Measurements from ENCODE around the gene GRAMD2B.
"Not testable (repeated sequence)": the region's sequence is repeated elsewhere in the genome, so short reads cannot be mapped to it uniquely, and the experiment has no call there.

The GRAMD2B gene

DNA sequence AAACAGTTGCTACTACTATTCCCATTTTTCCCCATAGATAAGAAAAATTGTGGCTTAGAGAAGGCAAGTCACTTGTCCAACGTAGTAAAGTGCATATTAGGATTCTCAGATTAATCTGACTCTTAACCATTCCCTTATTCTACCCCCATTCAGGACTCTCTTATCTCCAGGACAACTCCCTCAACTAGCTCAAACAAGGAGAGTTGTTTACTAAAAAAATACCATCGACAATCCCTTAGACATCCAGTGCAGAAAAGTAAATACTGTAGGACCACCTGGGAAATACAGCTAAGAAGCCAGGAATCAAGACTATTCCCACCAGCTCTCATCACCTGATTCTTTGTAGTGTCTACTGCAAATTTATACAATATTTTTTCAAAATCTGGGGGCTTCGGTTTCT is 9.4 kb upstream of the GRAMD2B start:
- no peak for DNase-seq (ENCODE audit: low read depth)

DNA sequence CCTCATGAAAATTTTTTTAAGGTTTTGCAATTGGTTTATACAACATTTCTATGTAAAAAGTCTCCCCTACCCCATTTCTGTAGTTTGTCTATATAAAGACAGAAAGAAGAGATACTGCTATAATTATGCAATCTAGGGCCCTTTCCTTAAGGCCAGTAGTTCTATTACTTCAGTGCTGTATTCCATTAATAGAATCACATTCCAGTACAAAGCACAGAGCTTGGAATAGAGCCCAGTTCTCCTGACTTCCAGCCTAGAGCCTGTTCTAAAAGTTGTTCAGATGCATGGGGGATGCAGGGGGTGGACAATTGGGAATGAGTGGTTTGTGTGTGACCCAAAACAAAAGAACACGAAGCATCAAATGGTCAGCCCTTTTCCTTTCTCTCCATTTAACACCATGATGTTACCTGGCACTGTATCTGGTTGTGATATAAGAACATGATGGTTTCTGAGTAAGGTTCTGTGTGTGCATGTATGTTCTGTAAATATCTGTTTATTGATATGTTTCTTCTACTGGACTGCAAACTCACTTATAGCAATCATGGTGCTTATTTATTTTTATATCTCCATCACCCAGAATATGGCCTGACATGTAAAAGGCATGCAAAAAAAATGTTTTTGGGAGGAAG is 8.2 kb upstream of the GRAMD2B start:
- DNase-seq (ENCODE audit: low read depth), result peak; percentile 43

DNA sequence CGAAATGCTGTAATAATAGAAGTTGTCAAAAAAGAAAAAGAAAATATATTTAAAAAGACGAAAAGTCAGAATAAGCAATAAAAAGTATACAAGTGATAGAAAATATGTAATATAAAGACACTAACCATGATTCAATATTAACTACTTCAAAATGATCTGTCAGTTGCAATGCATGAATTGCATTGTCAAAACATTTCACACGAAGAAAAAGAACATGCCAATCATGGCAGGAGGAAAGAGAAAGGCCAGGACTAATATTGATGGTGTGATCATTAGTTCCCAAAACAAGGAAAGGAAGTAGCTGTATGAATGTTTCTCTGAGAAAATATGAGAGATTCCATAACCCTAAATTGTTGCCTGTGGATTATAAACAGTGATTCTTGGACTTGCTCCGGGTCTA is 7.4 kb upstream of the GRAMD2B start:
- DNase-seq (ENCODE audit: low read depth), result no peak

- no peak for DNase-seq (ENCODE audit: low read depth)
Measured at GRCh38 chr5:126416266-126416925, 6.8 kb upstream of the GRAMD2B start.

DNA sequence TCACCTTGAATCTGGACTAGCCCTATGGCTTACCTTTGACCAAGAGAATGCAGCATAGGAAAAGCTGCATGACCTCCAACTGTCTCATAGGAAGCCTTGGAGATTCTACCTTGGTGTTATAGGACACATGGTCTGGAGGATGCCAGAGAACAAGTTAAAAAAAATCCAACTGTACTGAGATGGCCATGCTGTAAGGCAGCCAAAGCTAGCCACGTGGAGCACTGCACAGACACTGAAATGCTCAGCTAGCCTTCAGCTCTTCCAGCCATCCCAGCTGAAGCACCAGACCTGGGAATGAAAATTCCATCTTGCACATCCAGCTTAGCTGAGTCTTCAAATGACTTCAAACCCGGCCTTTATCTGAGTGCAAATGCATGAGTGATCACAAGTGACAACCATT is 6.0 kb upstream of the GRAMD2B start:
- DNase-seq (ENCODE audit: low read depth), result no peak

- no peak for DNase-seq (ENCODE audit: low read depth)
Measured at GRCh38 chr5:126419102-126419501, 4.1 kb upstream of the GRAMD2B start.

- DNase-seq (ENCODE audit: low read depth), result no peak
Measured at GRCh38 chr5:126428421-126428820, 5.2 kb downstream of the GRAMD2B start.

DNA sequence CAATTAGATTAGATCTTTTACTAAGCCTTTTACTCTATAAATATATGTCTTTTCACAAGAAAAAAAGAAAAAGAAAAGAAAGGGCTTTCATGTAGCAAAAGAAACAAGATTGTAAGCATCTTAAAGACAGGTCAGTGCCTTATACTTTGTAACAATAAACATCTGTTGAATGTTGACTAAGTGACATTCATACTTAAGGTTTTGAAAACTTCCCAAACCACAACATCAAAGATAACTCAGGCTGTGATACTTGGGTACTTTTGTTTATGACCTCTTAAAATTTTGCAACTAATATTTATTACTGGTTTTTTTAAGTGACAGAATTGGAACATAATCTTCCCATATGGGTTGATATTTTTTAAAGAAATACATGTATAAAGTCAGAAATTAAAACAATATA is 7.4 kb downstream of the GRAMD2B start:
- DNase-seq (ENCODE audit: low read depth), result no peak

DNA sequence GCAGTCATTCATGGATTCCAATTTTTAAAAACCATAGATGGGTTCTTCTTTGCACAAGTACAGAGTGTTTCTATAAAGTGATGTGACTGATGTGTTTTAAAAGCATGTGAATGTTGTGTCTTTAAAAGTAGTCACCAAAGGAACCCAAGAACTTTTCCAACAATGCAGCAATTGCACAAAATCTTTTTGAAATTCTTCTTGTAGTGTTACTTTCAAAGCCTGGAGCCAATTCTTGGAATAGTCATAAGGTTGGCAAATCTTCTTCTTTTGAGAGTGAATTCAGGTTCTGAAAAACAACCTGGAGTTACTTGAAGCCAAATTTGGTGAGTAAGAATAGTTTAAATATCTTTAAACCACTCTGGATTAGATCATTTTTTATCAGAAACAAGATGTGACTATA is 10.5 kb downstream of the GRAMD2B start:
- DNase-seq (ENCODE audit: low read depth), result peak; percentile 52

- no peak for DNase-seq (ENCODE audit: low read depth)
Measured at GRCh38 chr5:126435261-126435660, 12.1 kb downstream of the GRAMD2B start.

DNA sequence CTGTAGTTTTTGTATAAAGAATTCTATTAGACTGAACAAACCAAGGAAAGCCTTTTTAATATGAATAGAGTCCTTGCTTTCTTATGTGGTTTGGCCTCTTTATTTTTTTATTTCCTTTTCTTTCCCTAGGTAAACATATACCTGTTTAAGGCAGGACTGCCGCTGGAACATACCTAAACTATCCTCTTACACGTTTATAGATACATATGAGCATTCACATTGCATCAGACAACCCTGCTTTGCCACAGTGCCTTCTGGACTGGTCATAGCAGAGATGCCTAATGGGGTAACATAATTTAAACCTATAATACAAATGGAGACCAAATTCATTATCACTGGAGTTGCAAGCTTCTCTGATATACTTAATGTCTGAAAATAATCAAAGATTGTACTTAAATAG is 12.5 kb downstream of the GRAMD2B start:
- no peak for DNase-seq (ENCODE audit: low read depth)

- no peak for DNase-seq (ENCODE audit: low read depth)
Measured at GRCh38 chr5:126437721-126438120, 14.5 kb downstream of the GRAMD2B start.

DNA sequence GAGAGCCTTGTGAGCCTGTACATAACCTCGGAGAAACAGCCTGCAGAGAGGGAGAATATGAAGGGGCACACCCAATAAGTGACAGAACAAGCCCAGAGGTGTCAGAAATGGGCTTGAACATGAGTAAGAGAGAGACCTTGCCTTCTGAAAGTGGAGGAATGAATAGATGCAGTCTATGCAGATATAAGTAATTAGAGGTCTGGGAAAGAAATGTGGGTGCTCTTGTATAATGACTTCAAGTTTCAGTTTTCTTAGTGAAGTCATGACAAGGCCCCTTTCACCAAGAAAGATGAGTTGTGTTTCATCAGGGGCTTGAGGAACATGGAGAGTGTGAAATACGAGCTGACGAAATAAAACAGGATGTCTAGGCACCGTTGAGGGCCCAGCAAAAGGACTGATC is 15.1 kb downstream of the GRAMD2B start:
- DNase-seq (ENCODE audit: low read depth), result no peak

DNA sequence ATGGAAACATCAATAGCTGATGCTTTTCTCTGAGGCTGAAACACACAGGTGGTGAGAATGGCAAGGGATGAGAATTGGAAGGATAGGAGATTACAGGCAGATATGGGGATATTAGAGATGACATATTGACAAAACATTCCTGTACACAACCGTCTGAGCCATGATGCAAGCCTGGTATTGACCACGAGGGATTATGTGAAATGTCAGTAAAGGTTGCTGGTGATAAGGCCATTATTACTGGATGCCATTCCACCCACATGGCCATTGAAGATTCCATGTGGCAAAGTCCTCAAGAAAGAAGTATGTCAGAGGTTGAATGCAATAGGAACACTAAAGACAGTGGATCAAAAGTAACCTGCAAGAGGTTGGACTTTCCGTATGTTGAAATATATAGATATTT is 15.7 kb downstream of the GRAMD2B start:
- DNase-seq (ENCODE audit: low read depth), result no peak

GRCh38 chr5:126439724-126440123 is 16.5 kb downstream of the GRAMD2B start:
- not testable (repeated sequence) for DNase-seq (ENCODE audit: low read depth)

GRCh38 chr5:126441230-126441629 is 18.0 kb downstream of the GRAMD2B start:
- DNase-seq (ENCODE audit: low read depth), result no peak

DNA sequence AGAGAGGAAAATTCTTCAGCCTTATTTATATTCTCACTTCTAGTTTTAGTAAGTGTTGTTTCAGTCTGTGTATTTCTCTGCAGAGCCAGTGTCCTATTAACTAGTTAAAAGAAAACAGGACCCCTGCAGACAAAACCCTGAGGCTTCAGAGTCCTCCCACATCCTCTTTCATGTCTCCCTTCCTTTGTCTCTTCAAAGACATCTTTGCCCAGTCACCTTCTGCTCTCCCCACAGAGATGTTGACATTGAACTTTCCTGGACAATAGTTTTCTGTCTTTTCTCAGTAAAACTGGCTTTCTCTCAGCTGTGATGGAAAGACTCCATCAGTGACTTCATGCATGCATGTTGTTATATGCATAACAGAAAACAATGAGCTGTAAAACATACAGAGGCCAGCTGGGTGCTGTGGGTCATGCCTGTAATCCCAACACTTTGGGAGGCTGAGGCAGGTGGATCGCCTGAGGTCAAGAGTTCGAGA is 20.2 kb downstream of the GRAMD2B start:
- DNase-seq (ENCODE audit: low read depth), result no peak

DNA sequence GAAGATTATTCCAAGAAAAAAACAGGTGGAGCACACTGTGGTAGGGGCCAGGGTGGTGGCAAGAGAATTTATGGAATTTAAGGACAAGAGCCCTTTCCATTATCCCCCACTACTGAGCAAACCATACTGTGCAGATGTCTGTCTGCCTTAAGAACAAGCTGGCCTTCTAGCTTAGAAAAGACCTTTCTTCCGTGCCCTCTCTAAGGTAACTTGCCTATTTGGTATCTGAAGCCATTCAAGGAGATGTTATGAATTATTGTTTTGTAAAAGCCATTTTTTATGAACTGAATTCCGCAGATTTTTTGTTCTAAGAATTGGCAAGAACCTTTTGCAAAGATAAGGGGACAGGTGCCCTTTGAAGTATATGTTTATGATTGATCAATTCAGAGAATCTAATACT is 20.9 kb downstream of the GRAMD2B start:
- no peak for DNase-seq (ENCODE audit: low read depth)

- DNase-seq (ENCODE audit: low read depth), result no peak
Measured at GRCh38 chr5:126445502-126446174, 22.4 kb downstream of the GRAMD2B start.

GRCh38 chr5:126446498-126447224 is 23.5 kb downstream of the GRAMD2B start:
- DNase-seq (ENCODE audit: low read depth), result peak; percentile 77

DNA sequence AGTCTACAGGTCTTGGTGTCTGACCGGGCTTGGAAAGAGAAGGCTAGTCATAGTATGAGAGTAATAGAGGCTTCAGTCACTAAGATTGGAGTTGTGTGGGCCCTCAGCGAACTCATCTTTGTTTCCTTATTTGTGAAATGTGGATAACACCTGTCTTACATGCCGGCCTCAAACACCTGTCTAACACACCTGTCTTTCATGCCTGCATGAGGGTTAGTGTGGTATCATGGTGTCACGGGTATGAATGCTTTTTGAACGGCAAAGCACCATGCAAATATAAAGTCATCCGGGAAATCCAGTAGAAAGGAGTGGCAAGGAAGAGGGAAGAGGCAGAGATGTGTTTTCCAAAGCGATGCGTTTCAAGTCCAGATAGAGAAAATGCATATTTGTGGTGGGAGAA is 25.5 kb downstream of the GRAMD2B start:
- DNase-seq (ENCODE audit: low read depth), result no peak

GRCh38 chr5:126449751-126450271 is 26.6 kb downstream of the GRAMD2B start:
- DNase-seq (ENCODE audit: low read depth), result no peak
